CD4-positive, alpha-beta T cell (primary cell): Measurements from ENCODE around the gene SPANXD. TPM values are rescaled to one million over a fixed set of nuclear protein-coding genes. Genes with fewer than 3 reads are reported as not detected.

Source experiments
- ATAC-seq: fragments of 200-7000 bp; cut with Tn5 transposase; one replicate; pipeline ENCODE4 v1.10.0; 2022; ENCODE audit warnings: mild to moderate bottlenecking; ENCODE audit not compliant: poor library complexity
- CTCF ChIA-PET: fragments of 350-600 bp; sonication (Branson Sonifier 250); formaldehyde crosslinking; loops from one replicate; lab custom pipeline; 2021; ENCODE audit warnings: antibody characterized with exemption, inconsistent platforms; lab: Charles Lee
- POLR2A ChIA-PET: fragments of 350-600 bp; sonication (Branson Sonifier 250); formaldehyde crosslinking; loops from one replicate; lab custom pipeline; 2021; ENCODE audit warnings: antibody characterized with exemption, inconsistent platforms; lab: Charles Lee
- DNase-seq, 14 experiments: peaks; one replicate each; pipeline ENCODE4 v3.0.0-alpha.2; 2013 to 2020; ENCODE audit warnings: mixed read lengths in 2 of 14
- H3K27ac ChIP-seq, 2 donors: one replicate each; pipeline versions ENCODE4 v1.5.1 to v1.7.0; 2013; ENCODE audit warnings: low read length in 2 of 2, low read depth in 1 of 2, mild to moderate bottlenecking in 1 of 2
- H3K27me3 ChIP-seq, 2 experiments: 1 replicate in 1 of 2; 2 replicates in 1 of 2; pipeline versions ENCODE4 v1.6.1 to v1.7.0; 2013; ENCODE audit warnings: low read length in 2 of 2, control low read depth in 1 of 2, mild to moderate bottlenecking in 1 of 2, moderate library complexity in 1 of 2; ENCODE audit not compliant: insufficient read depth in 2 of 2, control insufficient read depth in 1 of 2
- H3K36me3 ChIP-seq: one replicate; pipeline ENCODE4 v1.6.1; 2013; ENCODE audit warnings: low read length, control low read depth; ENCODE audit not compliant: insufficient read depth
- H3K4me1 ChIP-seq: one replicate; pipeline ENCODE4 v1.6.1; 2013; ENCODE audit warnings: low read length, control low read depth; ENCODE audit not compliant: insufficient read depth
- H3K4me3 ChIP-seq: one replicate; pipeline ENCODE4 v1.5.1; 2013; ENCODE audit warnings: mild to moderate bottlenecking, low read length, moderate library complexity
- H3K9me3 ChIP-seq, 2 experiments: 1 replicate in 1 of 2; 2 replicates in 1 of 2; pipeline versions ENCODE4 v1.6.1 to v1.7.0; 2013; ENCODE audit warnings: low read length in 2 of 2, mild to moderate bottlenecking in 2 of 2, control low read depth in 1 of 2, moderate library complexity in 1 of 2; ENCODE audit not compliant: control insufficient read depth in 1 of 2, insufficient read depth in 1 of 2
- H3K27ac Mint-ChIP-seq: one replicate; pipeline ENCODE4 v1.8.0; 2020; ENCODE audit warnings: mixed read lengths
- H3K27me3 Mint-ChIP-seq: one replicate; pipeline ENCODE4 v1.8.0; 2021; ENCODE audit warnings: mixed read lengths
- H3K36me3 Mint-ChIP-seq: one replicate; pipeline ENCODE4 v1.8.0; 2021; ENCODE audit warnings: low read depth, mixed read lengths
- H3K4me1 Mint-ChIP-seq: one replicate; pipeline ENCODE4 v1.8.0; 2021; ENCODE audit warnings: low read depth, mixed read lengths
- H3K4me3 Mint-ChIP-seq: one replicate; pipeline ENCODE4 v1.8.0; 2020; ENCODE audit warnings: mild to moderate bottlenecking, mixed read lengths
- H3K9me3 Mint-ChIP-seq: one replicate; pipeline ENCODE4 v1.8.0; 2020; ENCODE audit warnings: mixed read lengths
- CTCF ChIP-seq: fragments of 200-600 bp; IDR thresholded peaks from one replicate; pipeline ENCODE4 v1.8.0; 2022; ENCODE audit warnings: antibody characterized with exemption, mild to moderate bottlenecking
- intact Hi-C, 2 experiments: fragments of 100-400 bp; cut with DNase I in 1 of 2; cut with micrococcal nuclease in 1 of 2; formaldehyde crosslinking; loops; one replicate each; pipeline versions ENCODE4 v1.15.1 to v1.9.0; 2023 to 2025; cut with DNase I, micrococcal nuclease
- total RNA-seq, 174 experiments: library from RNA in 2 of 174; stranded (reverse) in 2 of 174; gene quantifications; one replicate each; pipeline ENCODE4 v1.2.3 and lab custom pipeline; 2021 to 2026

SPANXD gene
- total RNA-seq, 2 experiments from 2014 or later = not detected

DNA sequence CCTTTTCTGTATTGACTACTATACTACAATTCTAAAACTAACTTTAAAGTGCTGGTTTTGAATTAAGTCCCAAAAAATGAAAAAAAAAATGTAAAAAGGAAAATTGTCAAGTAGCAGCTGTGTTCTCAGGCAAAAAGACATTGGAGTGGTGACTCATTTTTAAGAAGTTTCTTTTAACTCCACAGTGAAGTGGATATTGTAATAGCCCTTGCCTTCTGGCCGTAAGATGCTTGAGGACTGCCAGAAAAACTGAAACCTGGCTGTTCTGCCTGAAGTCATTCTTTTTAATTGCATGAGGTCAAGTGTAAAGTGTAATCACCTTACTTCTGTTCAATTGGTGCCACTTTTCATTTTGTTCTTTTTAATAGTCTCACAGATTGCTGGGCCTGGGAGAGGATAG is 28.9 kb downstream of the SPANXD start:
- intact Hi-C loops = no loop called here
- CTCF ChIA-PET = no interaction called here
- no peaks in the 10 kb centered on the region for H3K4me1 ChIP-seq
- H3K4me3 Mint-ChIP-seq = no peak overlapping the region
- DNase-seq = no peak
- POLR2A ChIA-PET = no interaction called here
- H3K36me3 ChIP-seq = no peaks in the 10 kb centered on the region
- no peaks in the 10 kb centered on the region for H3K9me3 ChIP-seq
- no peak overlapping the region for H3K27ac Mint-ChIP-seq
- ATAC-seq = no peak
- no peak overlapping the region for H3K4me3 ChIP-seq
- peaks cover 2% of the 10 kb centered on the region for H3K9me3 Mint-ChIP-seq
- no peaks in the 10 kb centered on the region for H3K27me3 ChIP-seq
- no peaks in the 10 kb centered on the region for H3K27me3 Mint-ChIP-seq
- no peak for TF ChIP-seq CTCF
- no peaks in the 10 kb centered on the region for H3K36me3 Mint-ChIP-seq
- no peak overlapping the region for H3K27ac ChIP-seq
- no peaks in the 10 kb centered on the region for H3K4me1 Mint-ChIP-seq

DNA sequence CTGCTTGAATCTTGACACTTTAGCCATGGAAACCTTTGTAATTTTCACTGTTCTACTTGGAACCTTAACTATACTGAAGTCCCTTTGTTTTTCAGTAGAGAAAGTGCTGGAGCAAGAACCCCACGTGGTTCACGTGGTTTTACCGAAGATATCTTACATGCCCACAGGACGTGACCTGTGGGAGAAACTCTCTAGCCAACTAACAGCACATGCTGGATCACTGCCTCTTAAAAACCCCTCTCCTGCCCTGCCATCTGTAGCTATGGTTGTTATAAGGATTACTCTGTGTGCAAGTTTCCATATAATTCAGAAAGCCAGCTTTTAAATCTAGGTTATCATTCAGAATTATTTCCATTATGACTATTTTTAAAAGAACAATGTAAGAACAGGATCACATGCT is 30.2 kb downstream of the SPANXD start:
- H3K27ac ChIP-seq = no peak overlapping the region
- H3K36me3 Mint-ChIP-seq = no peaks in the 10 kb centered on the region

DNA sequence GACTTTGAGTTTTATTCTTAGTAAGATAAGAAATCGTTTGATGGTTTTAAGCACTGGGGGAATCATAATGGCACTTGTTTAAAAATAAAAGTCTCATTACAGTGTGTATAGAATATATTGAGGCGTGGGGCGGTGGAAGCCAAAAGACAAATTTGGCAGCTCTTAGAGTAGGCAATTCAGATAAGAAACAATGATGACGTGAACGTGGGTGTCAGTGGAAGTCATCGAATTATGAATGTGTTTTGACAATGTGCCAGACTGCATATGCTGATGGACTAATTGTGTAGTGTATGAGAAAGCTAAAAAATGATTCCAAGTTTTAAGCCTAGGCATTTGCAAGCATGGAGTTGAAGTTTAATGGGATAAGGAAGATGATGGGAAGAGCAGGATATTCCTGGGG is 35.8 kb downstream of the SPANXD start:
- DNase-seq = no peak
- no peaks in the 10 kb centered on the region for H3K9me3 Mint-ChIP-seq
- Histone ChIP-seq H3K4me1 (no peaks in the 10 kb centered on the region), H3K4me3 (no peak overlapping the region), H3K27me3 (no peaks in the 10 kb centered on the region), H3K9me3 (no peaks in the 10 kb centered on the region), H3K36me3 (no peaks in the 10 kb centered on the region), H3K27ac (no peak overlapping the region)
- ChIA-PET CTCF (no interaction called here), POLR2A (no interaction called here)
- intact Hi-C loops = no loop called here
- no peak for ATAC-seq
- H3K36me3 Mint-ChIP-seq = no peaks in the 10 kb centered on the region
- no peaks in the 10 kb centered on the region for H3K27me3 Mint-ChIP-seq
- no peak for TF ChIP-seq CTCF
- no peaks in the 10 kb centered on the region for H3K4me1 Mint-ChIP-seq
- H3K27ac Mint-ChIP-seq = no peak overlapping the region
- H3K4me3 Mint-ChIP-seq = no peak overlapping the region

More for the DNA sequence above, 30.2 kb downstream of the SPANXD start:
- Mint-ChIP-seq H3K9me3 (peaks cover 2% of the 10 kb centered on the region), H3K4me3 (no peak overlapping the region), H3K4me1 (no peaks in the 10 kb centered on the region), H3K27me3 (no peaks in the 10 kb centered on the region), H3K27ac (no peak overlapping the region)
- Histone ChIP-seq H3K4me1 (no peaks in the 10 kb centered on the region), H3K9me3 (no peaks in the 10 kb centered on the region), H3K4me3 (no peak overlapping the region), H3K27me3 (no peaks in the 10 kb centered on the region), H3K36me3 (no peaks in the 10 kb centered on the region)
- intact Hi-C loops = no loop called here
- CTCF ChIA-PET = no interaction called here
- no peak for ATAC-seq
- POLR2A ChIA-PET = no interaction called here
- DNase-seq = no peak
- no peak for TF ChIP-seq CTCF
